ENCODE data around the gene UGT1A10. TPM values are rescaled to one million over a fixed set of nuclear protein-coding genes. Genes with fewer than 3 reads are reported as not detected.

UGT1A10 gene
- total RNA-seq, 2 donors from 2014 or later: 0.52 to 0.99 TPM

GRCh38 chr2:233772583-233772982, 136.3 kb downstream of the UGT1A10 start:
- intact Hi-C loops (cut with DNase I): no loop called here
- DNase-seq (no peak), ATAC-seq (no peak)
- no peaks in the 10 kb centered on the region for H3K36me3 ChIP-seq (replicated peaks in 1 of 2; ENCODE audit: insufficient read depth in 1 of 2, low read depth in 2 of 2)
- peaks cover 0 to 19% (median 0%) of the 10 kb centered on the region in 3 donors for H3K9me3 ChIP-seq
- no peak overlapping the region for H3K4me3 ChIP-seq
- H3K27me3 ChIP-seq: no peaks in the 10 kb centered on the region
- TF ChIP-seq CTCF (IDR thresholded peaks at IDR 0.05) (no peak), POLR2A (IDR thresholded peaks at IDR 0.05) (no peak)
- H3K4me1 ChIP-seq: no peaks in the 10 kb centered on the region
- H3K27ac ChIP-seq: no peak overlapping the region
- 40 to 49% methylated on average over 5 of the region's 5 CpGs for WGBS, 2 donors

- H3K4me3 ChIP-seq: no peak overlapping the region
- TF ChIP-seq POLR2A (IDR thresholded peaks at IDR 0.05): no peak
- no peak for TF ChIP-seq CTCF (IDR thresholded peaks at IDR 0.05)
- no peaks in the 10 kb centered on the region for H3K36me3 ChIP-seq (replicated peaks in 1 of 2; ENCODE audit: insufficient read depth in 1 of 2, low read depth in 2 of 2)
- no peaks in the 10 kb centered on the region for H3K27me3 ChIP-seq
- intact Hi-C loops (cut with DNase I): no loop called here
- ATAC-seq: no peak
- no peak for DNase-seq
- peaks cover 0 to 21% (median 0%) of the 10 kb centered on the region in 3 donors for H3K9me3 ChIP-seq
- H3K27ac ChIP-seq: no peak overlapping the region
- WGBS, 2 donors: 79 to 83% methylated on average over 5 of the region's 5 CpGs
- no peaks in the 10 kb centered on the region for H3K4me1 ChIP-seq
Measured at GRCh38 chr2:233773854-233774253, 137.6 kb downstream of the UGT1A10 start.

- ATAC-seq (no peak), DNase-seq (no peak)
- 87 to 89% methylated on average over 6 of the region's 6 CpGs for WGBS, 2 donors
- TF ChIP-seq POLR2A (IDR thresholded peaks at IDR 0.05) (no peak), CTCF (IDR thresholded peaks at IDR 0.05) (no peak)
- intact Hi-C loops (cut with DNase I): no loop called here
- Histone ChIP-seq H3K4me1 (no peaks in the 10 kb centered on the region), H3K27ac (no peak overlapping the region), H3K27me3 (no peaks in the 10 kb centered on the region), H3K9me3 (peaks cover 0 to 21% (median 0%) of the 10 kb centered on the region in 3 donors), H3K4me3 (no peak overlapping the region), H3K36me3 (replicated peaks in 1 of 2; ENCODE audit: insufficient read depth in 1 of 2, low read depth in 2 of 2) (no peaks in the 10 kb centered on the region)
Measured at GRCh38 chr2:233775414-233775813, 139.2 kb downstream of the UGT1A10 start.

GRCh38 chr2:233778030-233778429, 141.8 kb downstream of the UGT1A10 start, which contains the start of gene MROH2A:
Gene MROH2A (plus strand): TSS chr2:233778330. CDS start chr2:233779359, 1,029 bp downstream.
- intact Hi-C loops (cut with DNase I): no loop called here
- H3K27ac ChIP-seq: no peak within 1 kb of the TSS
- no peak within 1 kb of the TSS for H3K4me3 ChIP-seq
- TF ChIP-seq CTCF (IDR thresholded peaks at IDR 0.05) (no peak), POLR2A (IDR thresholded peaks at IDR 0.05) (no peak)
- H3K4me1 ChIP-seq: no peaks in the 10 kb centered on the region
- WGBS, 2 donors: 51 to 68% methylated on average over 2 of the region's 2 CpGs
- no peak for DNase-seq
- no peaks in the 10 kb centered on the region for H3K27me3 ChIP-seq
- no peak for ATAC-seq
- no peaks in the 10 kb centered on the region for H3K36me3 ChIP-seq (replicated peaks in 1 of 2; ENCODE audit: insufficient read depth in 1 of 2, low read depth in 2 of 2)
- peaks cover 0 to 21% (median 0%) of the 10 kb centered on the region in 3 donors for H3K9me3 ChIP-seq

GRCh38 chr2:233779722-233780121, 143.5 kb downstream of the UGT1A10 start:
- Histone ChIP-seq H3K9me3 (peaks cover 0 to 21% (median 0%) of the 10 kb centered on the region in 3 donors), H3K27ac (no peak overlapping the region), H3K4me1 (no peaks in the 10 kb centered on the region), H3K36me3 (replicated peaks in 1 of 2; ENCODE audit: insufficient read depth in 1 of 2, low read depth in 2 of 2) (no peaks in the 10 kb centered on the region), H3K4me3 (no peak overlapping the region), H3K27me3 (no peaks in the 10 kb centered on the region)
- ATAC-seq: no peak
- DNase-seq: no peak
- TF ChIP-seq CTCF (IDR thresholded peaks at IDR 0.05) (no peak), POLR2A (IDR thresholded peaks at IDR 0.05) (no peak)
- intact Hi-C loops (cut with DNase I): no loop called here
- 75 to 90% methylated on average over 2 to 4 of the region's 4 CpGs for WGBS, 2 donors
